Adrenal gland (tissue), 5 donors: ENCODE measurements around the gene ZNF622.

Experiments
- CTCF ChIP-seq, 6 experiments: fragments of 450-650 bp in 4 of 6; fragments of 200-600 bp in 2 of 6; sonication (generic) in 1 of 6; IDR thresholded peaks; 1 replicate in 5 of 6; 2 replicates in 1 of 6; pipeline versions ENCODE4 v1.5.1 to v1.8.0; 2016 to 2021; ENCODE audit warnings: antibody characterized with exemption in 6 of 6, mild to moderate bottlenecking in 2 of 6, moderate library complexity in 1 of 6
- POLR2A ChIP-seq, 2 donors: fragments of 450-650 bp; IDR thresholded peaks; one replicate each; pipeline ENCODE4 v1.6.1; 2017; ENCODE audit warnings: antibody characterized with exemption in 2 of 2, mild to moderate bottlenecking in 2 of 2, moderate library complexity in 1 of 2
- donor health status: DM: no; HTN: no; CAD: no.

GRCh38 chr5:16411235-16411634, 54.4 kb downstream of the ZNF622 start:
- TF ChIP-seq CTCF (IDR thresholded peaks at IDR 0.05) (no peak), POLR2A (IDR thresholded peaks at IDR 0.05) (no peak)
